SK-N-SH (cell line): Measurements from ENCODE around the gene CDH16. TPM values are rescaled to one million over a fixed set of nuclear protein-coding genes. Genes with fewer than 3 reads are reported as not detected.

Experiments used
- CTCF ChIA-PET: fragments of 300-600, 350-600 bp; formaldehyde crosslinking; extraction: SDS; loops from one replicate; lab custom pipeline; 2021; lab: Yijun Ruan, JAX
- POLR2A ChIA-PET: fragments of 350-600 bp; sonication (Branson Sonifier 250); formaldehyde crosslinking; extraction: SDS; loops from one replicate; lab custom pipeline; 2020; ENCODE audit warnings: antibody characterized with exemption, inconsistent platforms; lab: Yijun Ruan, JAX
- DNase-seq: peaks from one replicate; pipeline ENCODE4 v3.0.0; 2012
- H2AFZ ChIP-seq: fragments of 200-600 bp; sonication (generic); 2 replicates; pipeline ENCODE4 v1.8.1; 2016; ENCODE audit warnings: antibody characterized with exemption, mild to moderate bottlenecking, low read depth
- H3F3A ChIP-seq: fragments of 200-600 bp; sonication (generic); replicated peaks from 2 replicates; pipeline ENCODE3; 2016; ENCODE audit warnings: antibody characterized with exemption, mild to moderate bottlenecking; ENCODE audit not compliant: insufficient read depth
- H3K27ac ChIP-seq, 2 experiments: fragments of 200-500 bp in 1 of 2; fragments of 200-600 bp in 1 of 2; sonication (Bioruptor generic) in 1 of 2; sonication (generic), shearing (Covaris generic) in 1 of 2; 2 replicates each; pipeline versions ENCODE4 v1.5.1 to v1.6.1; 2014 to 2016; ENCODE audit warnings: low read depth in 2 of 2, inconsistent platforms in 1 of 2, low read length in 1 of 2, mild to moderate bottlenecking in 1 of 2, mixed read lengths in 1 of 2
- H3K27me3 ChIP-seq: fragments of 200-600 bp; sonication (generic), shearing (Covaris generic); 2 replicates; pipeline ENCODE4 v1.6.1; 2016; ENCODE audit warnings: mixed run types; ENCODE audit not compliant: insufficient read depth
- H3K36me3 ChIP-seq, 2 experiments: fragments of 200-500 bp in 1 of 2; fragments of 200-600 bp in 1 of 2; sonication (Bioruptor generic) in 1 of 2; sonication (generic) in 1 of 2; replicated peaks in 1 of 2; 2 replicates each; pipeline versions ENCODE3 to v1.5.1; 2014 to 2016; ENCODE audit warnings: low read length in 1 of 2, mild to moderate bottlenecking in 1 of 2; ENCODE audit not compliant: insufficient read depth in 2 of 2, control insufficient read depth in 1 of 2
- H3K4me1 ChIP-seq, 2 experiments: fragments of 200-500 bp in 1 of 2; fragments of 200-600 bp in 1 of 2; sonication (Bioruptor generic) in 1 of 2; sonication (generic), shearing (Covaris generic) in 1 of 2; 2 replicates each; pipeline versions ENCODE4 v1.5.1 to v1.6.1; 2014 to 2016; ENCODE audit warnings: low read depth in 1 of 2, low read length in 1 of 2, mixed run types in 1 of 2; ENCODE audit not compliant: insufficient read depth in 2 of 2, control insufficient read depth in 1 of 2
- H3K4me2 ChIP-seq: fragments of 200-600 bp; sonication (generic), shearing (Covaris generic); 2 replicates; pipeline ENCODE4 v1.6.1; 2017; ENCODE audit warnings: mixed run types
- H3K4me3 ChIP-seq, 2 experiments: fragments of 200-500 bp in 1 of 2; fragments of 200-600 bp in 1 of 2; sonication (Bioruptor generic) in 1 of 2; sonication (generic), shearing (Covaris generic) in 1 of 2; 2 replicates each; pipeline versions ENCODE4 v1.5.1 to v1.8.1; 2014 to 2016; ENCODE audit warnings: low read depth in 2 of 2, inconsistent platforms in 1 of 2, low read length in 1 of 2, mild to moderate bottlenecking in 1 of 2, mixed read lengths in 1 of 2, moderate library complexity in 1 of 2
- H3K79me2 ChIP-seq: fragments of 200-600 bp; sonication (generic); 2 replicates; pipeline ENCODE4 v1.8.1; 2017; ENCODE audit warnings: mild to moderate bottlenecking; ENCODE audit not compliant: insufficient read depth
- H3K9ac ChIP-seq: fragments of 200-600 bp; sonication (generic); 2 replicates; pipeline ENCODE4 v1.6.1; 2017; ENCODE audit warnings: mixed run types
- H3K9me2 ChIP-seq: fragments of 200-600 bp; sonication (generic); 2 replicates; pipeline ENCODE4 v1.6.1; 2017; ENCODE audit warnings: mixed run types
- H3K9me3 ChIP-seq: fragments of 200-600 bp; sonication (generic); 2 replicates; pipeline ENCODE4 v1.6.1; 2017; ENCODE audit warnings: mixed run types, mild to moderate bottlenecking, moderate library complexity
- H4K20me1 ChIP-seq: fragments of 200-600 bp; sonication (generic); 2 replicates; pipeline ENCODE4 v1.6.1; 2017; ENCODE audit warnings: mild to moderate bottlenecking, mixed run types; ENCODE audit not compliant: insufficient read depth
- CHD2 ChIP-seq: fragments of 150-350 bp; IDR thresholded peaks from 2 replicates; pipeline ENCODE4 v1.6.1; 2018; ENCODE audit warnings: low read length; ENCODE audit not compliant: partially characterized antibody
- EP300 ChIP-seq, 2 experiments: IDR thresholded peaks; 2 replicates each; pipeline versions ENCODE4 v1.4.0 to v1.6.1; 2012; ENCODE audit warnings: borderline replicate concordance in 1 of 2, low read depth in 1 of 2, low read length in 1 of 2
- GABPA ChIP-seq: IDR thresholded peaks from 2 replicates; pipeline ENCODE4 v1.4.0; 2012; ENCODE audit warnings: low read depth, mild to moderate bottlenecking
- GATA2 ChIP-seq: sonication (generic); formaldehyde crosslinking; IDR thresholded peaks from 2 replicates; pipeline ENCODE4 v1.5.0; 2020; ENCODE audit warnings: mild to moderate bottlenecking, missing genetic modification reagents
- NFIC ChIP-seq: IDR thresholded peaks from 2 replicates; pipeline ENCODE4 v1.4.0; 2012; ENCODE audit warnings: borderline replicate concordance
- NRF1 ChIP-seq: IDR thresholded peaks from 2 replicates; pipeline ENCODE4 v1.6.1; 2012; ENCODE audit warnings: low read depth, mild to moderate bottlenecking, low read length
- RCOR1 ChIP-seq: fragments of 150-350 bp; IDR thresholded peaks from 2 replicates; pipeline ENCODE4 v1.6.1; 2017; ENCODE audit warnings: antibody characterized with exemption, low read length
- TCF12 ChIP-seq: IDR thresholded peaks from 2 replicates; pipeline ENCODE4 v1.4.0; 2012
- WGBS: methylation state at CpG from one replicate; pipeline ENCODE4 v1.1.6; 2017; ENCODE audit warnings: low lambda C conversion rate; 5-methylcytosine and 5-hydroxymethylcytosine counted together
- polyA plus RNA-seq, 3 experiments: library from polyadenylated mRNA; depleted of rRNA; stranded (reverse); fragments of >200 nt; gene quantifications; 2 replicates each; pipeline ENCODE4 v1.2.3, GENCODE V29; 2012
- TF ChIP-seq, protein P1 (sequence below): IDR thresholded peaks from 2 replicates; pipeline ENCODE4; 2012
- TF ChIP-seq, protein P2 (sequence below): fragments of 150-350 bp; IDR thresholded peaks from 2 replicates; pipeline ENCODE4 v1.6.1; 2017; ENCODE audit warnings: antibody characterized with exemption, low read length, low read depth, borderline replicate concordance
- TF ChIP-seq, protein P3 (sequence below): IDR thresholded peaks from 2 replicates; pipeline ENCODE4 v1.6.1; 2012; ENCODE audit warnings: mild to moderate bottlenecking, low read depth, low read length, moderate library complexity
- TF ChIP-seq, protein P4 (sequence below): IDR thresholded peaks from 2 replicates; pipeline ENCODE4 v1.4.0; 2012; ENCODE audit warnings: low read depth, borderline replicate concordance

The CDH16 gene
- polyA plus RNA-seq, 1 of the 3 experiments (the other 2 are of a cell fraction): not detected

DNA sequence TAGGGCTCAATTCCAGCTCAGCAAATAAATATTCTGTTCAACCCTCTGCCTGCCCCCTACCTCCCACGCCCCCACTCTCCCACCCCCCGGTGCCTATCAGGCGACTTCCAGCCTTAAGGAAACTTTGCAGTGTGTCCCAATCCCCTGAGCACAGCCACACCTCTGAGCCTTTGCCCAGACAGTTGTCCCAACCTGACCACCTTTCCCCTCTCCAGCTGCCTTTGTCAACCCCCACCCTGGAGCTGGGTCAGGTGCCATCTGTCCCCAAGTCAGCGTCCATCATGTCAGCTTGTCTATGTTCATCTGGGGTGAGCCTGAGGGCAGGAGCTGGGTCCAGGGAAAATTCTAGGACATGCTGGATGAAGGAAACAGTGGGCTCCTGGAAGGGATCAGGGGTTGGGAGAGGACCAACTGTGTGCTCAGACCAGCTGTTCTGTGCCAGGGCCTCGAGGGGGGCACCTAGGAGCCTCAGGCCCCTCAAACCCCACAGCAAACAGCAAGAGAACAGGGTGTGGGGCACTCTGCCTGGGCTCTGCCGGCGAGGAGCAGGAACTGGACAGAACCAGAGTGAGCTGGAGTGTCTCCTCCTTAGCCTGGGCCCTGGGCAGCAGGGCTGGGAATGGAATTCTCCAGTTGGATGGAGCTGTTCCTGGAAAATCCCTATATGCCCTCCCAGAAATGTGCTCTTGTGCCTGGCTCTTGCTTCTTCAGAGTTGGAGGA is 17.8 kb downstream of the CDH16 start:
- WGBS: 76% methylated on average over 7 of the region's 7 CpGs
- Histone ChIP-seq H3K4me3 (no peak overlapping the region), H3K9me2 (no peaks in the 10 kb centered on the region), H2AFZ (no peak overlapping the region), H3K27ac (no peak overlapping the region), H4K20me1 (no peaks in the 10 kb centered on the region), H3K27me3 (no peaks in the 10 kb centered on the region), H3K79me2 (no peaks in the 10 kb centered on the region), H3K9ac (no peak overlapping the region), H3K36me3 (no peaks in the 10 kb centered on the region), H3K4me2 (peak overlapping the region; percentile 52; the same call in 1 of the 2 replicates), H3K4me1 (peaks cover 19% of the 10 kb centered on the region in 2 experiments), H3K9me3 (no peaks in the 10 kb centered on the region), H3F3A (peaks cover 3% of the 10 kb centered on the region)
- peak; percentile 32 for DNase-seq
- TF ChIP-seq EP300 (IDR thresholded peaks at IDR 0.05; ENCODE audit: borderline replicate concordance in 1 of 2, low read depth in 1 of 2, low read length in 1 of 2) (0 out of 4 replicates have a peak, but pooled peaks of 1 of the 2 experiments have one; percentile 13), GABPA (no peak), GATA2 (CRISPR knock-in tag) (no peak)
- TF ChIP-seq, protein P1, sequence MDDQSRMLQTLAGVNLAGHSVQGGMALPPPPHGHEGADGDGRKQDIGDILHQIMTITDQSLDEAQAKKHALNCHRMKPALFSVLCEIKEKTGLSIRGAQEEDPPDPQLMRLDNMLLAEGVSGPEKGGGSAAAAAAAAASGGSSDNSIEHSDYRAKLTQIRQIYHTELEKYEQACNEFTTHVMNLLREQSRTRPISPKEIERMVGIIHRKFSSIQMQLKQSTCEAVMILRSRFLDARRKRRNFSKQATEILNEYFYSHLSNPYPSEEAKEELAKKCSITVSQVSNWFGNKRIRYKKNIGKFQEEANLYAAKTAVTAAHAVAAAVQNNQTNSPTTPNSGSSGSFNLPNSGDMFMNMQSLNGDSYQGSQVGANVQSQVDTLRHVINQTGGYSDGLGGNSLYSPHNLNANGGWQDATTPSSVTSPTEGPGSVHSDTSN: no peak
- ChIA-PET POLR2A (interaction anchor here (0.5 kb wide), 1 partner anchor 275 kb away, joined by 3 read pairs; no protein-coding TSS in a partner anchor), CTCF (interaction anchor here (1.0 to 2.6 kb wide), 8 partner anchors 9 to 270 kb away, joined by 3 to 10 read pairs (median 4); partner anchors contain the start of genes B3GNT9 and NOL3)

DNA sequence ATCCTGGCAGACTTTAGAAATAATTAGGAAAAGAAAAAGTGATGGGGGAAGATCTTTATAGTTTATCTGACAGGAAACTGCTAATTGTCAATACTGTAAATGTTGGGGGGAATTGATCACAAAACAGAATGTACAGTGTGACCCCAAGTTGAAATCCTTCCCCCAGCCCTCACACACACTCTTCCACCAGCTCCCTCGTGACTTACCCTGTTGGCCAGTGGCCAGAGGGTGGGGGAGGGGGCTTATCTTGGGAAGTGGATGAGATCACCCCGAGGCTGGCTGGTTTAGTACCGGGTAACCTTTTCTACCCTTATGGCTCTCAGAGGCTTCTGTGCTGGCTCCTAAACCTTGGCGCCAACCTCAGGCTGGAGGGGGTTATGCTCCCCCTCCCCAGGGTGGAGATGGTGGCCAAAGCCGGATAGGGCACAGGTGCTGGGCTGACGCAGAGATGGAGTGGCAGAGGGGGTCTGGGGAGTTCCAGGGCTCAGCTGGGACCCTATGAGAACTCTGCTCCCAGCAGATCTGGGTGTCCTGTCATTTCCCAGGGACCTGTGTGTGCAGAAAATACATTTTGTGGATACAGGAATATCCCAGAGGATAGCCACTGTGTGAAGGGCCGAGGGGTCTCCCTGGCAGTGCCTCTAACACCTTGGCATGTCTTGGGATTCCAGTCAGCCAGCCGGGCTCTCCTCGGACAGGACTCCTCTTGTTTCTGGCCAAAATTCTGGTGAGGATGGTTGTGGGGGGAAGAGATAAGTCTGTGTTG is 18.6 kb downstream of the CDH16 start:
- Histone ChIP-seq H3K9me3 (no peaks in the 10 kb centered on the region), H3K27ac (peak overlapping the region; percentile 43 to 53), H3F3A (peaks cover 3% of the 10 kb centered on the region), H3K9me2 (no peaks in the 10 kb centered on the region), H3K4me2 (peak overlapping the region; percentile 52), H3K4me1 (peaks cover 19% of the 10 kb centered on the region in 2 experiments), H4K20me1 (no peaks in the 10 kb centered on the region), H3K79me2 (no peaks in the 10 kb centered on the region), H3K4me3 (no peak overlapping the region), H3K36me3 (no peaks in the 10 kb centered on the region), H2AFZ (peak overlapping the region; percentile 31; the same call in 1 of the 2 replicates), H3K9ac (peak overlapping the region; percentile 3; the same call in 1 of the 2 replicates), H3K27me3 (no peaks in the 10 kb centered on the region)
- CTCF ChIA-PET: interaction anchor here (1.0 to 8.5 kb wide), 9 partner anchors 10 to 270 kb away, joined by 3 to 174 read pairs (median 4); partner anchors contain the start of genes B3GNT9, CDH16, NOL3 and RRAD
- 50% methylated on average over 6 of the region's 9 CpGs for WGBS
- TF ChIP-seq RCOR1: 0 out of 2 replicates have a peak, but pooled peaks have one; percentile 7
- TF ChIP-seq, protein P2, sequence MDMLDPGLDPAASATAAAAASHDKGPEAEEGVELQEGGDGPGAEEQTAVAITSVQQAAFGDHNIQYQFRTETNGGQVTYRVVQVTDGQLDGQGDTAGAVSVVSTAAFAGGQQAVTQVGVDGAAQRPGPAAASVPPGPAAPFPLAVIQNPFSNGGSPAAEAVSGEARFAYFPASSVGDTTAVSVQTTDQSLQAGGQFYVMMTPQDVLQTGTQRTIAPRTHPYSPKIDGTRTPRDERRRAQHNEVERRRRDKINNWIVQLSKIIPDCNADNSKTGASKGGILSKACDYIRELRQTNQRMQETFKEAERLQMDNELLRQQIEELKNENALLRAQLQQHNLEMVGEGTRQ: no peak
- peak; percentile 4; the same call in 1 of the 2 replicates for TF ChIP-seq TCF12
- TF ChIP-seq NFIC: peak; percentile 97
- TF ChIP-seq, protein P3, sequence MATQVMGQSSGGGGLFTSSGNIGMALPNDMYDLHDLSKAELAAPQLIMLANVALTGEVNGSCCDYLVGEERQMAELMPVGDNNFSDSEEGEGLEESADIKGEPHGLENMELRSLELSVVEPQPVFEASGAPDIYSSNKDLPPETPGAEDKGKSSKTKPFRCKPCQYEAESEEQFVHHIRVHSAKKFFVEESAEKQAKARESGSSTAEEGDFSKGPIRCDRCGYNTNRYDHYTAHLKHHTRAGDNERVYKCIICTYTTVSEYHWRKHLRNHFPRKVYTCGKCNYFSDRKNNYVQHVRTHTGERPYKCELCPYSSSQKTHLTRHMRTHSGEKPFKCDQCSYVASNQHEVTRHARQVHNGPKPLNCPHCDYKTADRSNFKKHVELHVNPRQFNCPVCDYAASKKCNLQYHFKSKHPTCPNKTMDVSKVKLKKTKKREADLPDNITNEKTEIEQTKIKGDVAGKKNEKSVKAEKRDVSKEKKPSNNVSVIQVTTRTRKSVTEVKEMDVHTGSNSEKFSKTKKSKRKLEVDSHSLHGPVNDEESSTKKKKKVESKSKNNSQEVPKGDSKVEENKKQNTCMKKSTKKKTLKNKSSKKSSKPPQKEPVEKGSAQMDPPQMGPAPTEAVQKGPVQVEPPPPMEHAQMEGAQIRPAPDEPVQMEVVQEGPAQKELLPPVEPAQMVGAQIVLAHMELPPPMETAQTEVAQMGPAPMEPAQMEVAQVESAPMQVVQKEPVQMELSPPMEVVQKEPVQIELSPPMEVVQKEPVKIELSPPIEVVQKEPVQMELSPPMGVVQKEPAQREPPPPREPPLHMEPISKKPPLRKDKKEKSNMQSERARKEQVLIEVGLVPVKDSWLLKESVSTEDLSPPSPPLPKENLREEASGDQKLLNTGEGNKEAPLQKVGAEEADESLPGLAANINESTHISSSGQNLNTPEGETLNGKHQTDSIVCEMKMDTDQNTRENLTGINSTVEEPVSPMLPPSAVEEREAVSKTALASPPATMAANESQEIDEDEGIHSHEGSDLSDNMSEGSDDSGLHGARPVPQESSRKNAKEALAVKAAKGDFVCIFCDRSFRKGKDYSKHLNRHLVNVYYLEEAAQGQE: 0 out of 2 replicates have a peak, but pooled peaks have one; percentile 25
- peak in 1 of 2 experiments; percentile 46; a peak in 2 of 4 replicates for TF ChIP-seq EP300 (IDR thresholded peaks at IDR 0.05; ENCODE audit: borderline replicate concordance in 1 of 2, low read depth in 1 of 2, low read length in 1 of 2)
- TF ChIP-seq, protein P4, sequence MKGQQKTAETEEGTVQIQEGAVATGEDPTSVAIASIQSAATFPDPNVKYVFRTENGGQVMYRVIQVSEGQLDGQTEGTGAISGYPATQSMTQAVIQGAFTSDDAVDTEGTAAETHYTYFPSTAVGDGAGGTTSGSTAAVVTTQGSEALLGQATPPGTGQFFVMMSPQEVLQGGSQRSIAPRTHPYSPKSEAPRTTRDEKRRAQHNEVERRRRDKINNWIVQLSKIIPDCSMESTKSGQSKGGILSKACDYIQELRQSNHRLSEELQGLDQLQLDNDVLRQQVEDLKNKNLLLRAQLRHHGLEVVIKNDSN: peak; percentile 59; the same call in 1 of the 2 replicates
- no peak for TF ChIP-seq NRF1
- TF ChIP-seq CHD2: peak; percentile 56
- DNase-seq: peak; percentile 81
- POLR2A ChIA-PET: interaction anchor here (0.5 kb wide), 1 partner anchor 276 kb away, joined by 3 read pairs; no protein-coding TSS in a partner anchor
